Mesangial cell (primary cell): ENCODE data around the gene SOHLH1. TPM values are rescaled to one million over a fixed set of nuclear protein-coding genes. Genes with fewer than 3 reads are reported as not detected.

ENCODE experiments used
- total RNA-seq: library from RNA; depleted of rRNA; stranded (reverse); fragments of >200 nt; gene quantifications from 2 replicates; pipeline ENCODE4 v1.2.3, GENCODE V29; 2015

SOHLH1 gene, protein sequence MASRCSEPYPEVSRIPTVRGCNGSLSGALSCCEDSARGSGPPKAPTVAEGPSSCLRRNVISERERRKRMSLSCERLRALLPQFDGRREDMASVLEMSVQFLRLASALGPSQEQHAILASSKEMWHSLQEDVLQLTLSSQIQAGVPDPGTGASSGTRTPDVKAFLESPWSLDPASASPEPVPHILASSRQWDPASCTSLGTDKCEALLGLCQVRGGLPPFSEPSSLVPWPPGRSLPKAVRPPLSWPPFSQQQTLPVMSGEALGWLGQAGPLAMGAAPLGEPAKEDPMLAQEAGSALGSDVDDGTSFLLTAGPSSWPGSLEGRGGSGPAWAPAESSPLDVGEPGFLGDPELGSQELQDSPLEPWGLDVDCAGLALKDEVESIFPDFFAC
- not detected in 2 replicates for total RNA-seq

DNA sequence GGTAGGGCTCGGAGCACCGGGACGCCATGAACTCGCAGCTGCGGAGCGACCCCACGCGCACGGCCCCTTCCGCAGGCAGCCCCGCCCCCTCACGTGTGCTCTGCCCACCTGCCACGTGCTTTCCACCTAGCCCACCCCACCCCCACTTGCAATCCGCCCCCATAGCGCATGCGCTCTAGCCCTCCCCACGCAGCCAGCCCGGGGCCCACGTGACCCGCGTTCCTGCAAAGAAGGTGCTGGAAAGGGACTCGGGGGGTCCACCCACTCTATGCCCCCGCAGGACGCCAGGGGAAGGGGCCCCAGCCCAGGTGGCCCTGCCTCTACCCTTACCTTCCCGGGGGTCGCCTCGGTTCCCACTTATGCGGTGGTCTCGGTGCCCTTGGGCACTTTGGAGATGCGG lies at the start of gene SOHLH1:
Gene SOHLH1, minus strand, starts transcription at position 42 of the 400 bp plus-strand sequence. Its CDS starts 14 bp downstream, at position 28.

DNA sequence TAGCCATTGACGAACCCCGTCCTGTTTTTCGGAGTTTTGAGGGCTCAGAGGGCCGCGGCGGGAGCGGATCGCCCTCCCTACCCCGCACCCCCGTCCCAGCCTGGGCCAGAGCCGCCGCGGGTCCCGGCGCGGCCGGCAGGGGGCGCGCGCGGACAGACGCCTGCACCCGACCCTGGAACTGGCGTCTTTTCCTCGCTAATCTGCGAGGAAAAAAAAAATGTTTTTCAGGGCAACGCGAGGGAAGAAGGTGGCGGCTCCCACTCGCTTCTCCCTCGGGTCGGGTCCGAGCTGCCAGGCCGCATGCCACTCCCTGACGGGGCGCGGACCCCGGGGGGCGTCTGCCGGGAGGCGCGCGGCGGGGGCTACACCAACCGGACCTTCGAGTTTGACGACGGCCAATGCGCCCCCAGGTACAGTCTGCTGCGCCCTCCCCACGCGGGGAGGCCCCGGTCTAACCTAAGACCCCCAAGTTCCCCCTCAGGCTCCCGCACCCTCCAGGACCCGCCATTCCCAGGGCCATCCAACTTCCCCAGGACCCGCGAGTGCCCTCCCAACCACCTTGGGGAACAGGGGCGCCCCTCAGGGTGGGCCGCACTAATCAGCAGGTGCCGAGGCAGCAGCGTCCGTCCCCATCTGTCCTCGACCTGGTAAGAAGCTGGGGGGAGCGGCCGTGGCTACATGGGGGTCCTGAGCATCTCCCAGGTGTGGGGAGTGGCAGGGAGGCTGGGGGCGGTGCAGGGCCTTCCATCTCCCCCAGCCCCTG lies 2.9 kb upstream of the SOHLH1 start, which contains the start of gene KCNT1:
Gene KCNT1, plus strand, starts transcription at position 227 of the 763 bp plus-strand sequence. Its CDS starts 74 bp downstream, at position 301.

DNA sequence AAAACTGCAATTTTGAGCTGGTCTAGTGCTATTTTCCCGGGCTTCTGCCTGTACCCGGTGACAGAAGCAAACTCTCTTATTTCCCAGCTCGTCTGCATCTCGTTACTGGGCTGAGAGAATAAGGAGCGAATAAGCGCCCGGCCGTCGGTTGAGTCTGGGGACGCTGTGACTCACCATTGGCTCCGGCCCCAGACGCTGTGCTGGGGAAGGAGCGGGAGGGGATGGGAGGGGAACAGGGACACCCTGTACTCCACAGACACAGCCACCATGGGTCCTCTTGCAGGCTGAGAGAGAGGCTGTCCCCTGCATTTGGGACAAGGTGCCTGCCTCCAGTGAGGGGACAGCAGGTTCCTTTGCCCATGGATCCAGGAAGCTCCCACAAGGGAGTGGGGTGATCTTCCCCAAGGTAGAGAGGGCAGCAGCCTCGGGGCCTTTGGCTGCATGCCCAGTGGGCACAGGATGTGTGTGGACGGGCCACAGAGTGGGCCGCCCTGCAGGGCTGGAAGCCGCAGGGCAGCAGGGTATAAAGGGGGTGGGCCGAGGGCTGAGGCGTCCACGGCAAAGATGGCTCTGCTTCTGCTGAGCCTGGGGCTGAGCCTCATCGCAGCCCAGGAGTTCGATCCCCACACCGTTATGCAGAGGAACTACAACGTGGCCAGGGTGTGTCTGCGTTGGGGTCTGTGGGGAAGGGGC lies 36.4 kb downstream of the SOHLH1 start, which contains the start of gene LCN9:
Gene LCN9, plus strand, starts transcription at position 552 of the 693 bp plus-strand sequence. Its CDS starts 13 bp downstream, at position 565.

Other genes with a start within 250 kb of the SOHLH1 start
- gene PPP1R26, start 219.7 kb downstream of the SOHLH1 start, total RNA-seq, result 17.1 and 23.1 TPM in 2 replicates
- gene MRPS2, start 198.8 kb downstream of the SOHLH1 start, total RNA-seq, result 67.8 and 85.9 TPM in 2 replicates
- gene LCN1, start 178.0 kb downstream of the SOHLH1 start, total RNA-seq, result not detected in 2 replicates
- gene OBP2A, start 153.4 kb downstream of the SOHLH1 start, total RNA-seq, result not detected in 2 replicates
- not detected in 2 replicates for gene PAEP, start 137.7 kb downstream of the SOHLH1 start, total RNA-seq
- gene GLT6D1, start 59.9 kb downstream of the SOHLH1 start, total RNA-seq, result not detected in 2 replicates
- gene LCN9, start 36.2 kb downstream of the SOHLH1 start, total RNA-seq, result not detected in 2 replicates
- not detected in 2 replicates for gene KCNT1, start 2.7 kb upstream of the SOHLH1 start, total RNA-seq
- gene CAMSAP1, start 208.1 kb upstream of the SOHLH1 start, total RNA-seq, result 40.6 and 46.8 TPM in 2 replicates